ENCODE results near the gene PTPRH.

GRCh38 chr19:55244004-55244680 is 34.8 kb upstream of the PTPRH start:
- TF ChIP-seq CEBPB (IDR thresholded peaks at IDR 0.05) (no peak), EP300 (IDR thresholded peaks at IDR 0.05; ENCODE audit: borderline replicate concordance) (no peak), FOXM1 (IDR thresholded peaks at IDR 0.05; ENCODE audit: borderline replicate concordance, low read depth) (no peak)
